HEK293T (cell line): Measurements from ENCODE around the gene ADAMTS8.

Source experiments
- BHLHE40 ChIP-seq: fragments of 450-650 bp; IDR thresholded peaks from 2 replicates; pipeline ENCODE4 v1.6.1; 2016; ENCODE audit warnings: mild to moderate bottlenecking, moderate library complexity, borderline replicate concordance
- ELF4 ChIP-seq: fragments of 450-650 bp; IDR thresholded peaks from 2 replicates; pipeline ENCODE4 v1.6.1; 2017; ENCODE audit warnings: antibody characterized with exemption
- FOXA1 ChIP-seq: fragments of 450-650 bp; IDR thresholded peaks from 2 replicates; pipeline ENCODE4 v1.6.1; 2016; ENCODE audit warnings: mild to moderate bottlenecking
- FOXM1 ChIP-seq: fragments of 450-650 bp; IDR thresholded peaks from 2 replicates; pipeline ENCODE4 v1.6.1; 2017; ENCODE audit warnings: mild to moderate bottlenecking, borderline replicate concordance
- HDGF ChIP-seq: fragments of 450-650 bp; IDR thresholded peaks from 2 replicates; pipeline ENCODE4 v1.6.1; 2017; ENCODE audit warnings: antibody characterized with exemption, borderline replicate concordance
- NFRKB ChIP-seq: fragments of 450-650 bp; IDR thresholded peaks from 2 replicates; pipeline ENCODE4 v1.6.1; 2016; ENCODE audit warnings: mild to moderate bottlenecking, moderate library complexity
- SP1 ChIP-seq: fragments of 450-650 bp; IDR thresholded peaks from 2 replicates; pipeline ENCODE4 v1.6.1; 2017
- SUZ12 ChIP-seq: fragments of 450-650 bp; IDR thresholded peaks from 2 replicates; pipeline ENCODE4 v1.6.1; 2016; ENCODE audit warnings: mild to moderate bottlenecking
- TARDBP ChIP-seq: fragments of 450-650 bp; IDR thresholded peaks from 2 replicates; pipeline ENCODE4 v1.6.1; 2016
- TF ChIP-seq, protein P1 (sequence below): fragments of 450-650 bp; IDR thresholded peaks from 2 replicates; pipeline ENCODE4 v1.6.1; 2016

DNA sequence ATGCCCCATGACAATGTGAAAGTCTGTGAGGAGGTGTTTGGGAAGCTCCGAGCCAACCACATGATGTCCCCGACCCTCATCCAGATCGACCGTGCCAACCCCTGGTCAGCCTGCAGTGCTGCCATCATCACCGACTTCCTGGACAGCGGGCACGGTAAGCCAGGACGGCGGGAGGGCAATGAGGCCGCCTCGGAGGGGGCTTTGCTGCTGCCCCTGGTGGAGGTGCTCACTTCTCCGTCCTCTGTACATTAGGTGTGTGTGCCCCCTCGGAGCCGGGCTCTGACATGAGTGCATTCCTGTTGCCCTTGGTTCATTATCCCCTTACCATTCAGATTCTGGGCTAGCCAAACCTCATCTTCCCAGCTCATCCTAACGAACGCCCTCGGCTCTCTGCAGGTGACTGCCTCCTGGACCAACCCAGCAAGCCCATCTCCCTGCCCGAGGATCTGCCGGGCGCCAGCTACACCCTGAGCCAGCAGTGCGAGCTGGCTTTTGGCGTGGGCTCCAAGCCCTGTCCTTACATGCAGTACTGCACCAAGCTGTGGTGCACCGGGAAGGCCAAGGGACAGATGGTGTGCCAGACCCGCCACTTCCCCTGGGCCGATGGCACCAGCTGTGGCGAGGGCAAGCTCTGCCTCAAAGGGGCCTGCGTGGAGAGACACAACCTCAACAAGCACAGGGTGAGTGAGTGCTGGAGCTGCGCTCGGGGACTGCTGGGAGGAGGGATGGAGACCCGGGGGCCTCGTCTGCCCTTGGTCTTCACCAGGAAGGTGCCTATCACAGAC is 33.9 kb upstream of the ADAMTS8 start:
- TF ChIP-seq SUZ12 (no peak), SP1 (no peak), TARDBP (no peak), FOXA1 (no peak), FOXM1 (no peak), BHLHE40 (no peak), HDGF (no peak), ELF4 (no peak), NFRKB (no peak)
- TF ChIP-seq, protein P1, sequence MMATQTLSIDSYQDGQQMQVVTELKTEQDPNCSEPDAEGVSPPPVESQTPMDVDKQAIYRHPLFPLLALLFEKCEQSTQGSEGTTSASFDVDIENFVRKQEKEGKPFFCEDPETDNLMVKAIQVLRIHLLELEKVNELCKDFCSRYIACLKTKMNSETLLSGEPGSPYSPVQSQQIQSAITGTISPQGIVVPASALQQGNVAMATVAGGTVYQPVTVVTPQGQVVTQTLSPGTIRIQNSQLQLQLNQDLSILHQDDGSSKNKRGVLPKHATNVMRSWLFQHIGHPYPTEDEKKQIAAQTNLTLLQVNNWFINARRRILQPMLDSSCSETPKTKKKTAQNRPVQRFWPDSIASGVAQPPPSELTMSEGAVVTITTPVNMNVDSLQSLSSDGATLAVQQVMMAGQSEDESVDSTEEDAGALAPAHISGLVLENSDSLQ = no peak
